ENCODE results near the gene LYPD6B.

The LYPD6B gene

GRCh38 chr2:149155988-149156387 is 117.5 kb downstream of the LYPD6B start:
- DNase-seq (ENCODE audit: low read depth in 2 of 2, low spot score in 1 of 2) = no peak

- no peak for DNase-seq (ENCODE audit: low read depth in 2 of 2, low spot score in 1 of 2)
These were observed 118.7 kb downstream of the LYPD6B start for GRCh38 chr2:149156971-149157740.

- DNase-seq (ENCODE audit: low read depth in 2 of 2, low spot score in 1 of 2) = no peak
These were observed 120.5 kb downstream of the LYPD6B start for GRCh38 chr2:149158957-149159356.

- DNase-seq (ENCODE audit: low read depth in 2 of 2, low spot score in 1 of 2) = no peak
These were observed 121.7 kb downstream of the LYPD6B start for GRCh38 chr2:149160195-149160594.

- DNase-seq (ENCODE audit: low read depth in 2 of 2, low spot score in 1 of 2) = peak in 1 of 2 donors; percentile 22
These were observed 122.3 kb downstream of the LYPD6B start for GRCh38 chr2:149160701-149161217.

GRCh38 chr2:149161481-149162225 is 123.2 kb downstream of the LYPD6B start:
- DNase-seq (ENCODE audit: low read depth in 2 of 2, low spot score in 1 of 2) = no peak

GRCh38 chr2:149164296-149164695 is 125.8 kb downstream of the LYPD6B start:
- no peak for DNase-seq (ENCODE audit: low read depth in 2 of 2, low spot score in 1 of 2)

- DNase-seq (ENCODE audit: low read depth in 2 of 2, low spot score in 1 of 2) = no peak
These were observed 126.3 kb downstream of the LYPD6B start for GRCh38 chr2:149164827-149165226.

GRCh38 chr2:149167001-149167780 is 128.7 kb downstream of the LYPD6B start:
- DNase-seq (ENCODE audit: low read depth in 2 of 2, low spot score in 1 of 2) = peak; percentile 3 to 35

GRCh38 chr2:149167941-149168340 is 129.4 kb downstream of the LYPD6B start:
- no peak for DNase-seq (ENCODE audit: low read depth in 2 of 2, low spot score in 1 of 2)

GRCh38 chr2:149169656-149170055 is 131.2 kb downstream of the LYPD6B start:
- no peak for DNase-seq (ENCODE audit: low read depth in 2 of 2, low spot score in 1 of 2)

GRCh38 chr2:149170156-149170555 is 131.7 kb downstream of the LYPD6B start:
- no peak for DNase-seq (ENCODE audit: low read depth in 2 of 2, low spot score in 1 of 2)

- no peak for DNase-seq (ENCODE audit: low read depth in 2 of 2, low spot score in 1 of 2)
These were observed 132.4 kb downstream of the LYPD6B start for GRCh38 chr2:149170911-149171310.

GRCh38 chr2:149173220-149173619 is 134.7 kb downstream of the LYPD6B start:
- DNase-seq (ENCODE audit: low read depth in 2 of 2, low spot score in 1 of 2) = no peak

GRCh38 chr2:149175956-149176355 is 137.5 kb downstream of the LYPD6B start:
- no peak for DNase-seq (ENCODE audit: low read depth in 2 of 2, low spot score in 1 of 2)

- no peak for DNase-seq (ENCODE audit: low read depth in 2 of 2, low spot score in 1 of 2)
These were observed 140.1 kb downstream of the LYPD6B start for GRCh38 chr2:149178612-149179011.

- no peak for DNase-seq (ENCODE audit: low read depth in 2 of 2, low spot score in 1 of 2)
These were observed 141.9 kb downstream of the LYPD6B start for GRCh38 chr2:149180226-149180875.

GRCh38 chr2:149183187-149183586 is 144.7 kb downstream of the LYPD6B start:
- no peak for DNase-seq (ENCODE audit: low read depth in 2 of 2, low spot score in 1 of 2)

- DNase-seq (ENCODE audit: low read depth in 2 of 2, low spot score in 1 of 2) = no peak
These were observed 146.5 kb downstream of the LYPD6B start for GRCh38 chr2:149184991-149185390.

GRCh38 chr2:149185942-149186490 is 147.5 kb downstream of the LYPD6B start:
- DNase-seq (ENCODE audit: low read depth in 2 of 2, low spot score in 1 of 2) = no peak

- no peak for DNase-seq (ENCODE audit: low read depth in 2 of 2, low spot score in 1 of 2)
These were observed 148.6 kb downstream of the LYPD6B start for GRCh38 chr2:149187057-149187456.
